HG03045 (cell line): Measurements from ENCODE around the gene SPAG7.

Source experiments
- ATAC-seq: cut with Tn5 transposase; IDR thresholded peaks from one replicate; pipeline ENCODE4 v1.9.1; 2021; ENCODE audit warnings: mild to moderate bottlenecking, moderate library complexity; ENCODE audit not compliant: unreplicated experiment

The SPAG7 gene

GRCh38 chr17:4950746-4951204 is 16.8 kb downstream of the SPAG7 start, which contains the start of gene ENO3:
ENO3 (plus strand) TSS chr17:4951119; CDS start chr17:4951830, 711 bp downstream.
- no peak for ATAC-seq

GRCh38 chr17:4950075-4950745 is 17.4 kb downstream of the SPAG7 start:
- ATAC-seq: peak; percentile 5

GRCh38 chr17:4949321-4950074 is 18.1 kb downstream of the SPAG7 start:
- peak; percentile 32 for ATAC-seq

DNA sequence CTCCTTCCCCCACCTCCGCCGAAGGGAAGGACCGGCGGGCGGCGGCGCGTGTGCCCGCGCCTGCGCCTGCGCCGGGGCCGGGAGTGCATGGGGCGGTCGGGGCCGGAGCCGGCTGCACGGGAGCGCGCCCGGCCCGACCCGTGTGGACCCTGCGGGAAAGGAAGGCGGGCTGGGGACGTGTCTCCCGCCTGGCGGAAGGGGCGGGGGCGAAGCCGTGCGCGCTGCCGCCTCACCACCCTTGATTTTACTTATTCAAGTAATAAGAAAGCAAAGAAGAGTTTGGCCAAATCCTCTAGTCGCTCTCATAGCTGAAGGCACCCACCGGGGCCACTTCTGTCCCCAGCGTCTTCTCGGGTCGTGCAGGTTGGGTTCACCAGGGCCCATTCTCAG is 18.7 kb downstream of the SPAG7 start:
- peak; percentile 35 for ATAC-seq

DNA sequence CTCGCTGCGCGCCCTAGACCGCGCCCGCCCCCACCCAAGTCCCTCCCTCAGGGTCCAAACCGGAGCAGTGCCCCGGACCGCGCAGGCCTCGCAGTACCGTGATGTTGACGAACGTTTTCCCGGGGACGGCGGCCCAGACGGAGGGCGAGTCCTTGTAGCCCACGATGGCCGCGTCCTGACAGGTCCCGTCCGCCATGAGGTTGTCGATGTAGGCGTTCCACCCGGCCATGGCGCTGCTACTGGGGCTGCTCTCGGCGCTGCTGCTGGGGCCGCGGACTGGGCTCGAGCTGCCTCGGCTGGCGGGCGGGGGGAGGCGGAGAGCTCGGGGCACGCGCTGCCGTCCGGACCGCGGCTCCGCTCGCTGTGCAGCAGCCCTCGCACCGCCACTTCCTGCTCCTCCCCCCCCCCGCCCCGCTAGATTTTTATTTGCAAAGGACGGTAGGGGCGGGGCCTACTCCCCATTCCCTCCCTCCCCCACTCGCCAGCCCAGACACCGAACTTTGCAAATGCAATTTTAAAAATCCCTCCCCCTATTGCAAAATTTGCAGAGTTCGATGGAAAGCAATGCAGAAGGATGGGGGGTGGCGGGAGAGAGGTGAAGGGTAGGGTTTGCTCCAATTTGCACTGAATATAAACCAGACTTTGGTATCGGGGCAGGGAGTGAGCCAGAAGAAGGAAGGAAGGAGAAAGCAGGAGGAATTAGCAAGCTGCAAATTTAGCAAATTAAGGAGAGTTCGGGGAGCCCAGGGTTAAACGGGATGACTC is 19.3 kb downstream of the SPAG7 start, which contains the start of gene PFN1:
TSS of gene PFN1 (minus strand) at position 365 of the 765 bp plus-strand sequence. CDS start at position 229, 136 bp downstream.
- peak; percentile 20 for ATAC-seq

DNA sequence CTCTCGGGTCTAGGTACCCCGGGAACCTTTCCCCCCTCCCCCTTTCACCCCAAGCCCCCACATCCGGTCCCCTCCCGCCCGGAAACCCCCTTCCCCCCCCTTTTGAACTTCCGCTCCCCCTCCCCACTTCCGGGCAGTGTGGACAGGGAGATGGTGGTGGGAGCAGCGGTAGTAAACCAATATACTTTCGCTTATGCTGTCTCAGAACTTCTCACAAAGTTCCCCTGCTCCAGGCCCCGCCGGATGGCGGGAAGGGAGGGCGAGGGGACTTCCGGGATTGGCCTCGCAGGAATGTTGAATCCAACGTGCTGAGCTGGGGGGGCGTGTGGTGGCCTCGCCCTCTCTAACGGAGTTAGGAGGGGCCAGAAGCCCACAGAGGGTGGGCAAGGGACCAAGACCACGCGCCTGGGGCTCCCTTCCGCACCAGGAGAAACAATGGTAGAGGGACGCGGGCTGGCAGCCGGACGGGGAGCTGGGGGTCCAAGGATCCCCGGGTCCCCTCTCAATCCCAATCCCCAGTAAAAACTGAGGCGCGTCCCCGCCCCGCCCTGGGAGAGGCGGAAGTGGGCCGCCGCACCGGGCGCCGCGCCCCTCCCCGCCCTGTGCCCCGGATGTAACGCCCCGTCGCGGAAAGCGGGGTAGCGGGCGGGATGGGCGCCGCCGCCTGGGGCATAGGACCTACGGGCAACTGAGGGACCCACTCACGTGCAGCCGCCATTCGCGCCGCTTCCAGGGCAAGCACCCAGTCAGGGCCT is 20.0 kb downstream of the SPAG7 start:
- ATAC-seq: peak; percentile 21

- ATAC-seq: no peak
Measured at GRCh38 chr17:4947010-4947410, 20.6 kb downstream of the SPAG7 start.

- no peak for ATAC-seq
Measured at GRCh38 chr17:4946312-4946976, 21.2 kb downstream of the SPAG7 start.

DNA sequence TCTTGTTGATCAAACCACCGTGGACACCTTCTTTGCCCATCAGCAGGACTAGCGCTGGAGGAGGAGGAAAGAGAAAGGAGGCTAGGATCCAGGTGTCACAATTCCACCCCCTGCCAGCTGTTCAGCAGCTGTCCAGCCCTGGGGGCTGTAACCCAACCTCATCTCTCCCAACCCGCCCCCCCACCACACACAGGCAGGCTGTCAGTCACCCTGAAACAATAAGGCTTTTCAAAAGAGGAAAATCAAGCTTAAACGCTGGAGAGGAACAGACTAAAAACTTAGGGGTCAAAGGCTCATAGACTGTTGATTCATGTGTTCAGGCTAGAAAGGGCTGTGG is 21.7 kb downstream of the SPAG7 start:
- no peak for ATAC-seq

DNA sequence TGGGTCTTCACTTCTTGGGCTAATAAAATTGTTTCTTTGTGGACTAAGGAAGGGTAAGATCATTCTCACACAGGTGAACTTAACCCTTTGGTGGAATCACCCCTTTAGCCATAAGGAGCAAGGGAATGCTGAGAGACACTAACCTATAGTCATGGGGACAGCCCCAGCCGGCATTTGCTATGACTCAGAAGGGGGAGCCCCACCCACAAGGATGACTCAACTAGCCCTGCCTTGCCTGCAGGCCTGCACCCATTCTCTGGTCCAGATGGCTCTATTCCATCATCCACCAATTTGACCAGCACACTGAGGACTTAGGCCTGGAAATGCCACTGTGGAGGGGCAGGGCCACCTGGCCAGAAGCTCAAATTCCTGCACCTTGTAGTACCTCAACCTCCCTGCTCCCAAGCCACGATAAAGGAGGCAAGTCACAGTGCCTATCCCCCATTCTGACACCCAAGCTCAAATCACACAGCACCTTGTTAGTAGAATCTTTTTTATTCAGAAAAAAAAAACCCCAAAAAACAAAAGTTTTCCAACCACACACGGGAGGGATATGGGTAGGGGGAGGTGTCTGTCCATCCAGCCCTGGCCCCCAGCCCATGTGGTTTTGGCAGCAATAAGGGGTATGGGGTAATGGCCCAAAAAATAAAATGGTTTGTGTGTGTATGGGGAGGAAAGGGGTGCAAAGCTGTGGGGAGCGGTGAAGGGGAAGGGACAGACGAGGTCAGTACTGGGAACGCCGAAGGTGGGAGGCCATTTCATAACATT is 22.3 kb downstream of the SPAG7 start:
- no peak for ATAC-seq

GRCh38 chr17:4944554-4945175 is 23.0 kb downstream of the SPAG7 start:
- ATAC-seq: no peak

DNA sequence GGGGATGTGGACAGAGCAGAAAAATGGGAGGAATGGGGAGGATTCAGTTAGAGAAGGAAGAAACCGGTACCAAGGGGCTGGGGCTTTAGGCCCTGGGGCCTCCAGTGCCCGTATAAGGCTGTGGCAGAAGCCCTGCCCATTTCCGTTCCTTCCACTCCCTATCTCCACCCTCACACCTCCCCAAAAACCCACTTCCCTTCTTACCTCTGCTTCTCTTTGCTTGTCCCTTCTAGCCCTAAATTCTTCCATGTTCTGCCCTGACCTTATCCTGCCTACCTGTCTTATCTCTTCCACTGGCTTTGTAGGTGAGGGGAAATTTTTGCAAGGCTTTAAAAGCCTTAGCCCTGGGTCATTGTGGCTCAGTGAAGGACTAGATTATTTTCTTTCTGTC is 23.5 kb downstream of the SPAG7 start:
- no peak for ATAC-seq

GRCh38 chr17:4942760-4943508 is 24.7 kb downstream of the SPAG7 start:
- ATAC-seq: no peak

- no peak for ATAC-seq
Measured at GRCh38 chr17:4941319-4941610, 26.4 kb downstream of the SPAG7 start.

DNA sequence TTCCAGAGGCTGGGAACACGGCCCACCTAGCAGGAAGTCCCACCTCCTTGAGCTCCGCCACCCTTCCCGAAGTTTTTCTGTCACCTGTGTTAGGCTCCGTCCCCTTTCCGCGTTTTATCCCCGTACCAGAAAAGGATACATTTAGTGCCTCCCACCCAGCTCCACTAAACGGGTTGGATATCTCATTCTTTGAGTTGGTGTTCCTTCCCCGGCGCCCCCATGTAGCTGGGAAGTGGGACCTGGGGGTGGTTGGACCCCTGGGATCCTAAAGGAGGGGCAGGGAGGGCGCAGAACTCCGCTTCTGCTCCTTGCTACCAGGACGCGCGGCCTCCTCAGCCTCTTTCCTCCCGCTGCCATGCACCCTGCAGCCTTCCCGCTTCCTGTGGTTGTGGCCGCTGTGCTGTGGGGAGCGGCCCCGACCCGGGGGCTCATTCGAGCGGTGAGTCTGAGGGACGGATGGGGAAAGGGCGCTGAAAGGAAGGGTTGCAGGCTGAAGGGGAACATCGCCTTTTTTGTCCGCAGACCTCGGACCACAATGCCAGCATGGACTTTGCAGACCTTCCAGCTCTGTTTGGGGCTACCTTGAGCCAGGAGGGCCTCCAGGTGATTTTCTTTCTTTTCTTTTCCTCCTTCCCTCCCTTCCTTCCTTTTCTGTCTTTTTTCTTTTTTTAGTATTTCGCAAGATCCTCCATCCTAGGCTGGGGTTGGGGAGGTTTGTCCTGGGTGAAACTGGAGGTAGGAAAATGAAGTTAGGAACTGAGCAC is 26.9 kb downstream of the SPAG7 start:
- ATAC-seq: peak; percentile 21

GRCh38 chr17:4939796-4940554 is 27.6 kb downstream of the SPAG7 start, which contains the start of the genes RNF167 and SLC25A11:
RNF167 (plus strand) TSS chr17:4940268; CDS start chr17:4940910, 642 bp downstream.
SLC25A11 (minus strand) TSS chr17:4940046; CDS start chr17:4939910, 136 bp downstream.
- peak; percentile 71 for ATAC-seq

DNA sequence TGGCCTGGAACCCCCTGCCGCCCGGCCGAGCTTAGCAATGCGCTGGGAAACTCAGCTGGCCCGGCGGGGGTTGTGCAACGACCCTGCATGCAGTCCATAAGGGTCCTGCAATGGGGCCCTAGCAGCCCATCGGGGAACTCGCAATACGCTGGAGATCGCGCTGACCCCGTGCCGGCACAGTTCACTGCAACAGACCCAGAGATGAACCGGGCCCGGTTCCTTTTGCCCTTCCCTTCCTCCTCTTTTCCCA is 28.1 kb downstream of the SPAG7 start:
- peak; percentile 28 for ATAC-seq
